HuH-7.5 (cell line): ENCODE results near the gene ZNF385C.
"Not testable (repeated sequence)": the region's sequence is repeated elsewhere in the genome, so short reads cannot be mapped to it uniquely, and the experiment has no call there.

Source experiments
- DNase-seq: peaks from one replicate; pipeline ENCODE4 v3.0.0; 2011; ENCODE audit warnings: low spot score

The ZNF385C gene

DNA sequence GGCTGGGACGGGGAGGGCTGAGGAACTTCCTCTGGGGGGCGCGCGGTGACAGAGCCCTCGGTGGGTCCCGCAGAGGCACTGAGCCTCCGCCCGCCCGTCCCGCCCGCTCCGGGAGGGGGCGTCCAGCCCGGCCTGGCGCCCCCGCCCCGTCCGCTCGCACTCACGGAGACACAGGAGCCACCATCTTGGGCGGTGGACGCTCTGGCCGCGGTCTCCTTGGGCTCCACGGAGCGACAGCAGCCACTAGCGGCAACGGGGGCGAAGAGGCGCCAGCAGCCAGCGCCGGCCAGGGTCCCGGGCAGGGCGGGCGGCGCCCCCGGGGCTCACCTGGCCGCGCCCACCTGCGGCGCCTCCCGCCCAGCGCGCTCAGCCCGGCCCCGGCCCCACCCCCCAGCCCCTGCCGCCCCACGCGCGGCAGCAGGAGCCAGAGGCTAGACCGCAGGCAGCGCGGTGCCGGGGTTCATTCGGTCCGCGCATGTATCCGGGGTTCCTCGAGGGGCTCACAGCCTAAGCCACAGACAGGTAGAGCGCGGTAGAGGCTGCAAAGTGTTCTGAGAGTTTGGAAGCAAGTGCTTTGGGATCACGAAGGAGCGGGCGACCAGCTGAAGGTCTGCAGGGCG is 47.8 kb downstream of the ZNF385C start, which contains the start of gene C17orf113:
Gene C17orf113 (minus strand): TSS at position 209 of the 620 bp plus-strand sequence. CDS start 7,225 bp downstream, outside the sequence.
- DNase-seq, result peak; percentile 69

DNA sequence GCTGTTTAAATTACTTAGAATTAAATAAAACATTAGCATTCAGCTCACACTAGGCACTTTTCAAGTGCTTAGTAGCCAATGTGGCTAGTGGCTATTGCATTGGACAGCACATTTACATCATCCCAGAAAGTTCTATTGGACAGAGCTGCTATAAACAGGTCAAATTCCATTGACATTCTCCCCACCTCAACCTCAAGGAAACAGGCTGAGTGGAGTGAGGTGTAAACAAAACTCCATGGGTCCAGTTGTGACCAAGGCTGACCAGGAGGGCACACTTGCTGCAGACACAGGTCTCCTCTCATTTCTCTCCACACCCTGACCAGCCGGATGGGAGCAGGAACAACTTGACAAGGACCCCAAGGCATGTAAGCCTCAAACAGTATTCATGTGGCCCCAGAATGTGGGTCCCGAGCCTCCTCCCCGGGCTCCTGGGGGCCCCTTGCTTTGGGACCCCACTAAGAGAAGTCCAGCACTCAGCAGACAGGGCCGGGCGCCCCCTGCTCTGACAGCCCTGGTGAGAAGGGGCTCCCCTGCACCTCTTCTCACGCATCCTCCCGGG is 48.4 kb downstream of the ZNF385C start:
- DNase-seq, result peak; percentile 68

DNA sequence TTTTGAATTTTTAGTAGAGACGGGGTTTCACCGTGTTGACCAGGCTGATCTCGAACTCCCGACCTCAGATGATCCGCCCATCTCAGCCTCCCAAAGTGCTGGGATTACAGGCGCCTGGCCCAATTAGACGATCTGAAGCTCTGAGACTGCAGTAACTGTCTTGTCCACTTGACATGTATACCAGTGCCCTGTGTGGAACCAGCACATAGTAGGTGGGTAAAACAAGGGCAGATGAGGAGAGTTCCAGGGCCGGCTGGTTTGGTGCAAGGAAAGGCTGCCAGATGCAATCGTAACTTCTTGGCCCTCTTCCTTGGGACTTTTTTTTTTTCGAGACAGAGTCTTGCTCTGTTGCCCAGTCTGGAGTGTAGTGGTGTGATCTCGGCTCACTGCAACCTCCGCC is 50.9 kb downstream of the ZNF385C start:
- DNase-seq, result no peak

DNA sequence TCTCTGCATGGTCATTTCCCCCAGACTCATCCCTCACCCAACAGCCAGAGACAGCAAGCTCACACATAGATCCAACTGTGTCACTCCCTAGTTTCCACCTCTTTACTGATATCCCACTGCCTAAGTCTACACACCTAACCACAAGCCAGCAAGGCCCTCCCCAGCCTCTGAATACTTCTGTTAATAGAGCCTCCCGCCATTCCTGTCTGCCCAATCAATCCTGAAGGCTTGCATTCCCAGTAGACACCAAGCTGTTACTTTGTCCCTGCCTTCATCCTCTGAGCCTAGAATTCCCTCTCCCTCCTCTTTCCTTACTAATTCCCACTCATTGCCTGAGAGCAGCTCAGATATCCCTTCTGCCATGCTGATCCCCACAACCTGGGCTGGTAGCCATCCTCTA is 52.6 kb downstream of the ZNF385C start:
- DNase-seq, result no peak

DNA sequence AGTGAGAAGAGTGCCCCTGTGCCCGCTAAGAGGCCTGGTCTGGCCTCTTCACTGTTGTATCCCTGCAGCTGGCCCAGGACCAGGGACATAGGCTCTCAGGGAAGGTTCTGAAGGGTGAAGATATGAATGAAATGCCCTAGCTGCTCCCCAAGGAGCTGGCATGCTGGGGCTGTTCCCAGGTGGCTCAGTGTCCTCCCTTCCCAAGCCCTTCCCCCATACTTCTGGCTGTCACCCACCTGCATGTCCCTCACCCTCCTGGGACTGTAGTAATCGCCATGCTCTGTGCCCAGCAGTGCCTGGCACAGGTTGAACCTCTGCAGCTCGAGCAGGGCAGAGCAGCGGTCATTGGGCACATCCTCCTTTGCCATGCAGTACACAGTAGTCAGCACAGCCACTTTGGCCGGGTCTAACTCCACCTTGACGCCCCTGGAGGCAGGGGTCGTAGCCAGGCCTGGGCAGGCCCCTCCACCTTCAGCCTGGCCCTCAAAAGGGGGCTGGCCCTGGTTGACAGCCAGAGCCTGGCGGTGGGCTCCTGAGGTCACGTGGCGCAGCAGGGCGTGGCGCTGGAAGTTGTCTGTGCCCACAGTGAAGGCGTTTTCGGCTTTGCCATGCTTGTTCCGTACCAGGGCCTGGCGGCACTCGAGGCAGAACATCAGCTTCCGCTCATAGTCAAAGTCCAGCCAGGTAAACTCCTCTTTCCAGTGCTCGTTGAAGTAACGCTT is 55.5 kb downstream of the ZNF385C start:
- DNase-seq, result no peak

DNA sequence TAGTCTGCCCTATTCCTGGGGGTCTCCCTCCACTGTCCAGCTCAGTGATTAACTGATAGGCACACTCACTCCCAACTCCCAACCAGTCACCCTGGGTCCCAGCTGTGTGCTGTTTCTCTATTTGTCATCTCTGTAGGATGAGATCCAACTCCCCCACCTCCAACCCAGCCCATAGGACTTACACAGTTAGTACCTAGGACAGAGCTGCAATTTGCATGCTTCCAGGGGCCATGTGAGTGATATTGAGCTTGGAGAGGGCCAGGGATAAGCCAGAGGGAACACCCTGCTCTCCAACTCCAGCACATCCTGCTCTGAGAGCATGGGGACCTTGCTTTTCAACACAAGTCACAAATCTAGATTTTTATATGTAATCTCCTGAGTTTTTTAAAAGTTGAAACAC is 56.7 kb downstream of the ZNF385C start:
- no peak for DNase-seq

DNA sequence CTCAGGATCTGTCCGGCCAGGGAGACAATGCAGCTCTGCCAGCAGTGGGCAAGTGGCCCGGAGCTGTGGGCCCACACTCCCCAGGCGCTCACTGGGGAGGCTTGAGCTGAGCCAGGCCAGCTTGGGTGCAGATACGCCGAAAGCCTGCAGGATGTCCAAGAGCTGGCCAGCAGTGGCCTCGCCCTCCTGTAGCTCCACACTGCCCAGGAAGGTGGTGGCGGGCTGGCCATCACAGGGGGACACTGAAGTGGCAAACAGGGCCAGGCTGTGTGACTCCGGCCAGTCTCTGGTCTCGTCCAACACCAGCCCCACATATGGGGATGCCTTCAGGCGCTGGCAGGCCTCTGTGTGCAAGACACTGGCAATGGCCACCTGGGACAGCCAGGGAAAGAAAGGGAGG is 57.5 kb downstream of the ZNF385C start:
- no peak for DNase-seq

DNA sequence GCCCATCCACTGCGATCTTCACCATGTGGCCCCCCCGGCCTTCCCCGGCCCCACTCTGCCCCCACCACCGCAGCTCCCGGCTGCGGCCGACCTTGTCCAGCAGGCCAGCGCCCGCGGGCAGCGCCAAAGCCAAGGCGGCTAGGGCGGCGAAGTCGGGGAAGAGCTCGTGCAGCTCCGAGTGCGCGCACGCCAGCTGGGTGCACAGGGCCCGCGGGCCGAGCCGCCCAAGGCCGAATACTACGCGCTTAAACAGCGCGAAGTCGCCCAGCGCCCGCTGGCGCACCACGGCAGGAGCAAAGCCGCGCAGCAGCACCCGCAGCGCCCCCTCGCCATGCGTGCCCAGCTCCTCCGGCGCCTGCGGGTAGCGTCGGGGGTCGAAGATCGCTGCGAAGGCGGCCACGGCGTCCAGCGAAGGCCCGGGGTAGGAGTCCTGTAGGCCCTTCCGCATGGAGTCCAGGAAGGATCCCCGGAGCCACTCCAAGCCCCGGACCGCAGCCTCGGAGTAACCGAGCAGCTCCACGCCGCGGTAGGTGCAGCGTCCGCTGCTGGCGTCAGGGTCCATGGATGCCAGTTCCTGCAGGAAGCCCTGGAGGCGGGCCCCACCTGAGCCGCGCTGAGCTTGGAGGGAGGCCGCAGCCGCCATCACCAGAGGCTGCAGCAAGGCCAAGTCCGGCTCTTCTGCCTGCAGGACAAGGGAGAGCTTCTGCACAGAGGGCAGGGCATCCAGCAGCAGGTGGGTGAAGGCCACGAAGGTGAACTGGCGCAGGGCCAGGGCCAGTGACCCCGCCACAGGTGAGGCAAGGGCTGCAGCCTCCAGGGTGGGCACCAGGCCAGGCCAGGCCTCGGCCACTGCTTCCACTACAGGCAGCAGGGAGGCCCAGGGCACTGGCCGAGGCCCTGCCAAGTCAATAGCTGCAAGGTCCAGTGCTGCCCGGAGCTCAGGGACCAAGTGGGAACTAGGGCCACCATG is 58.2 kb downstream of the ZNF385C start:
- no peak for DNase-seq

DNA sequence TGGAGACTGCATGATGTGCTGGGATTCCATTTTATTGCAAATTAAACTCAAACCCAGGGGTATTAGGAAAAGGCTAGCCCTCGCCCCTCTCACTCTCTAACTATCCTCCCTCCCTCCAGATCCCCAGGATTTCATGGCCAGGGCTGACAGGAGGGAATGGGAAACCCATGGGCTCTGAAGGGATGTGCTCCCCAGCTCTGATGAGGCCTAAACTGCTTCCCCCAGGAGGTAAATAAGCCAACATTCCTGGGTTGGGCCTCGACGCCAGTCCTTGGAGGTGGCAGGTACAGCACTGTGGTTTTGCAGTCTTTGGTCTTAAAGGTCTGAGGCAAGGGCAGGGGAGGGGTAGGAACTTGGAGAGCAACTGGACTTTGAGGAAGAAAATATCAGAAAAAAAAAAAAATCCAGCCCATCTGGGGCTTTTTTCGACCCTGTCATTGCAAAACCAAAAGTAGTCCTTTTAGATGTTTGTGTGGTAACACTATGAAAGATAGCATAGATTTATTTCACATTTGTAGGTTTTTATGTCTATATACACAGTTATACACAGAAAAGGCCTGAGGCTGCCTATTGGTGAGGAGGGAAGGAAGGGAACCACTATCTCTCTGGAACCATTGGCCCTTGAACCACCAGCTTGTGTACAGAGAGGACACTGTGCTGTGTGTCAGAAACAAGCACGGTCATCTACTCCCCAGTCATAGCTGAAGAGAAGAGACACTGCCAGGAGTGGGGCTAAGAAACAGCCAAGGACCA is 59.9 kb downstream of the ZNF385C start:
- DNase-seq, result no peak

DNA sequence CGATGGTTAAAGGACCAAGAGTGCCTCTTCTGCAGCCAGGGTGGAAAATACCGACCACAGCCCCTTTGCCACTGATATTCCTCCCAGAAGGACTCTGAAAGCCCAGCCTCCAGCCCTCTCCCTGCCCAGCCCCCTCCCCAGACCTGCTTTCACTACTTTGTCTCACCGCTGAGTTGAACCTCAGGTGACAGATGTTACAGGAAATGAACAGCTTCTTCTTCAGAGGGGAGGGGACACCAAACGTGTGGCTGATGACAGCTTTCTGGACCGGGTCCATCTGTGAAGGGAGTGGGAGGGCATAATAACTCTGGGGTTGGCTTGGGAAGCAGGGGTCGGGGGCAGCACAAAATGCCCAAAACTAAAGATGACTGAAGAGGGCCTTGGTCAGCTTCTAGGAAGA is 64.2 kb downstream of the ZNF385C start:
- DNase-seq, result no peak

DNA sequence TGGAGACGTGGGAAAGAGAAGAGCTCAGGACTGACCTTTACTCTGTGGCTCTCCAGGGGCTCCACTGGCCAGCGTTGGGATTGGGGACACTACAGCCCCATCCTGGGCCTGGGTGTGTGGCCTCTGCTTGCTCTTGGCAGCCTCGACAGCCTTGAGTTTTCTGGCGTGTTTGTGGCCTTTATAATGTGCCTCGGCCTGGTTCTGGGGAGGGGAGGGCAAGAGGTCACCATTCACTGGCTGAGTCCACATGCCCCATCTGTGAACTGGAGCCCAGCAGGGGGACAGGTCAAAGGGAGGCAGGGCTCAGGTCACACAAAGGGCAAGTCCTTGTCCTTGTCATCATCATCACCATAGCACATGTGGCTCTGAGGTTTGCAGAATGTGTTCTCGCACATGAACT is 66.7 kb downstream of the ZNF385C start:
- DNase-seq, result no peak

DNA sequence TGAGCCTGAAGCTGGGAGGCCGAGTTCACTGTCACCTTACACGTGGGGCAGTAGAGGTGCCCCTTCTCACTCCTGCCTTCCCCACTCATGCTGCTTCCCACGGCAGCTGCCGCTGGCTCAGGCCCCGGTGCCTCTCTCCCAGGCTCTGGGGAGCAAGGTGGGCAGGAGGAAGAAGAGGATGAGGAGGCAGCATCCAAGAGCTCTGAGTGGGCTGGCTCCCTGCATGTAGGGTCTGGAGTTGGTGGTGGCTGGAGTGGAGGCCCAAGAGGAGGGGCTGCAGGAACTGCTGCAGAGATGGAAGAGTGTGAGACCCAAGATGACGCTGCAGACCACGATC is 69.5 kb downstream of the ZNF385C start:
- DNase-seq, result no peak

DNA sequence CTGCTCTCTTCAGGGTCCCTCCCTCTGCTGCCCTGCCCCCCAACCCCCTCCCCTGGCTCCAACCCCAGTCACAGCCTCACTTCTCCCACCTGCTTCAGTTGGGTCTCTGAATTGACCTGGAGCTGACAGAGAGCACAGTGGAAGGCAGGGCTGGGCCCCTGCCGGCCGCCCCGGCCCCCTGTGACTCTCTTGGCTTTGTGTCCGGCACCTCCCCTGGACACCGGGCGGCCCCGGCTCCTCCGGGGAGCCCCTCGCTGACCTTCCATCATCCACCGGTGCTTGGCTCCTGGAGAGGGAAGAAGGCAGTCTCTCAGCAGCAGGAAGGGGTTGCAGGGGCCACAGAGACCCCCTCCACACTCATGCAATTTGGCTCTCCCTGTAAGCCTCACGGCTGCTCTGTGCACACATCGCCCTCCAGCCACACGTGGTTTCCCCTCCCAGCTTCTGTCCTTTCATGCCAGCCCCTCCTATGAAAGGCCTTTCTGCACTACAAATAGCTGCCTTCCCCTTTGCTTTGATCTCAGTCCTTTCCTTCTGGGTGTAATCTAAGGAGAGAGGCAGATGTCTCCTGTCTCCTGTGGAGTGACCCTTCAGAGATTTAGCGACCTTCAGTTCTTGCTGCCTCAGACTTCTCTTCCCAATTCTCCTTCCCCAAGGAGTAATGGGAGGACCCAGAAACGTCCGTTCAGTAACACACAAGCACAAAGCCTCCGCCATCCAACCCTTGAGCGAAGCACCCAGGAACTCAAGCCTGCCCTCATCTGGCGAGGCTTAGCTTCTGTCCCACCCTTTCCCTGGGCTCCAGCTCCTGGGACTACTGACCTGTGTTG is 70.1 kb downstream of the ZNF385C start:
- DNase-seq, result peak; percentile 70

DNA sequence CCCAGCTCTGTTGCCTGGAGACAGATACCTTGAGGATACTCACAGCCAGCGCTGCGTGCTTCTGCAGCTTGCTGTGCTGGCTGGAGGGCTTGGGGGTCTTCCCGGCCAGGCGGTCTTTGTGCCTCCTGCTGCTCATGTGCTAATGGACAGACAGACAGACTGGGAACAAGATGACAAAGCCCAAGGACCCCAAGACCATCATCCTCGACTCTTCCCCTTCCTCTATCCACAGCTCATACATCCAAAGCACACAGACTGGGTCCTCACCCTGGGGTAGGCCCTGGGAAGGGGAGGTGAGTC is 70.7 kb downstream of the ZNF385C start:
- no peak for DNase-seq

DNA sequence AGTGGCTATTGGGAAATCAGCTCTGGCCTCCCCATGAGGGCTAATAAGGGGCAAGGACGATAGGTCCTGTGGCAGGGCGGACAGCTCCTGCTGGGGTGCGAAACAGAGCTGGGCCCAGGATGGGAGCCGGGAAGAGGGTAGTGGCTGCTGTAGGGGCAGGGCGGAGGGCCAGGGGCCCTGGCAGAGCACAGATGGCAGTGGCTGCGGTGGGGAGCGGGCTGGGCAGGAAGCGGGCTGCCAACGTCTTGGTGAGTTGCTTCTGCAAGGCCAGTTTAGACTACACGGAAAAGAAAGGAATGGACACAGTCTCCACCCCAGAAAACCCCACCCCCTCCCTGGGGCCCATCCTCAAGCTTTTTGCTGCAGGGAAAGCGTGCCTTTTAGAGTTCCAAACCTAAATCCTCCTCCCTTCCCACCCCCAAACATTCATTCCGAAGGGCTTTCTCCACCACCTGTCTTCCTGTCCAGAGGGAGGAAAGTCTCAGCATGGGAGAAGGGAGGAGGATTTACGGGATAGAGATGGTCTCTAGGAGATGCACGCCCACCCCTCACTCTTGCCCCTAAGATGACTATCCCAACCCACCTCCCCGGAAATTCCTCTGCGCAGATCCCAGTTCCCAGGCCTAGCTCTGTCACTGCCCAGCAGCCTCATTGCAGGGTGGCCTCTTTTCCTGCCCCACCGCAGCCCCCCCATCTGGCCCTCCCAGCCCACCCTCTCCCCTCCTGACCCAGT is 71.2 kb downstream of the ZNF385C start:
- DNase-seq, result no peak

DNA sequence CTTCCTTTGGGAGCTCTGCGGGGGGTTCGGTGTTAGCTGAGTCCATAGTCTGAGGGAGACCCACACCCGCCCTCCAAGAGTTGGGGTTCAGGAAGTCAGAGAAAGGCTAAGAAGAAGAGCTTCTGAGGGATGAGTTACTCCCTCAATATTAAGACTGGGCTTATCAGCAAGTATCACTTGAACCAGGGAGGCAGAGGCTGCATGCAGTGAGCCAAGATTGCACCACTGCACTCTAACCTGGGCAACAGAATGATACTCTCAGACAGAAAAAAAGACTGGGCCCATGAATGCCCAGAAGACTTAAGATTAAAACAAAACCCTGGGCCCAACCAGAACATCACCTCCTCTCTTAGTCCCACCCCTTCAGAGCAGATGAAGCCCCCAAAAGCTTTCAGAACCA is 72.3 kb downstream of the ZNF385C start:
- DNase-seq, result no peak

DNA sequence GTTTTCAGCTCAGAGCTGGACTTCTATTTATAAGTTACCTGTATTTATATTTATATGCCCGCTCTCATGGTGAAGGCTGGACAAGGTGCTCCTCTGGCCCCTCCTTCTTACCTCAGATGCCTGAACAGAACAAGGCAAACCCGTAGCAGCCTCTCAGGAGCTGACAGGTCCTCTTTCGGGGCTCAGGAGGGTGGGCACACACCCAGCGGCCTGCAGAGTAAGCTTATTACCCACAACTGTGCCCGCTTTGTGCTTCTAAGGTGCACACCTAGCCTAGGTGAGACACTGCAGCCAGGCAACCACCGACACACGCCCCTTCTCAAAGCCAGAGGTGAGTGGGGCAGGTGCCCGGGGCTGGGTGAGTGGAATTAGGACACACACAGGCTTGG is 73.1 kb downstream of the ZNF385C start:
- DNase-seq, result no peak

DNA sequence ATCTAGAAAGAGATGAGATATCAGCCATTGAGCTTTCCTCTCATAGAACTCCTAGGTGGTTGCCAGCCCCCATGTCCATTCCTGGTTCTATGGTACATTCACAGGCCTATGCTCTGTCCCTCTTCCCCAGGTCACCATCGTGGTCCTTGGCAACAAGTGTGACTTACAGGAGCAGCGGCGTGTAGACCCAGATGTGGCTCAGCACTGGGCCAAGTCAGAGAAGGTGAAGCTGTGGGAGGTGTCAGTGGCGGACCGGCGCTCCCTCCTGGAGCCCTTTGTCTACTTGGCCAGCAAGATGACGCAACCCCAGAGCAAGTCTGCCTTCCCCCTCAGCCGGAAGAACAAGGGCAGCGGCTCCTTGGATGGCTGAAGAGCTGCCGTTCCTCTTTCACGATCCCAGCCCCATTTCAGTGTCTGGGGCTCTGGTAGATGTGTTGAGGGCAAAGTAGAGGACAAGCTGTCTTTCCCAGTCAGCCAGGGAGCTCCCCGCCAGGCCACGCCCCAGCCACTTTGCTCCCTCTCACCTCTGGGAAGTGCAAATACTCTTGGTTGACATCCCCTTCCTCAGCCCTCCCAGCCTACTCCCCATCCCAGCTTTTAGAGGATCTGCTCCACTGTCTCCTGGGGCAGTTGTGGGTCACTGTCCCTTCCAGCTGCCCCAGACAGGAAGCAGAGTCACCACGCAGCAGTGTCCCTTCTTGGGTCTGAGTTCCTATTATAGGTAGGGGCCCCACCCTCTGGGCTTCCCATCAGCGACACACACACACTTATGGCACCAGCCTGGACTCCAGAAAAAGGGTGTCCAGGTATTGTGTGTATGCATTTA is 74.5 kb downstream of the ZNF385C start:
- DNase-seq, result no peak

DNA sequence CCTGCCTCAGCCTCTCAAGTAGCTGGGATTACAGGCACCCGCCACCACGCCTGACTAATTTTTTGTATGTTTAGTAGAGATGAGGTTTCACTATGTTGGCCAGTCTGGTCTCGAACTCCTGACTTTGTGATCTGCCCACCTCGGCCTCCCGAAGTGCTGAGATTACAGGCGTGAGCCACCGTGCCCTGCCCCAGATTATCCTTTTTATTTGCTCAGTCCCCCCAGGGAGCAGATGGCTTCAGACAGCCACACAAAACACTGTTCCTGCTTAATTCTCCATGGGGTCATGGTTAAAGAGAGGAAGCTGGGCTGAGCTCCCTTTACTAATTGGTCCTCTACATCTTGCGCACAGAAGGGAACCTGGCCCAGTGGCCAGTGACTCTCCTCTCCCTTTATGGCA is 77.4 kb downstream of the ZNF385C start:
- not testable (repeated sequence) for DNase-seq
